SKM-1 treated with dmso at 0.1 percent for 144 hours (cell line): Measurements from ENCODE around the gene PHYH.

Source experiments
- DNase-seq: peaks from one replicate; lab custom pipeline; 2025; ENCODE audit not compliant: unreplicated experiment; lab: John Stamatoyannopoulos, UW

PHYH gene

DNA sequence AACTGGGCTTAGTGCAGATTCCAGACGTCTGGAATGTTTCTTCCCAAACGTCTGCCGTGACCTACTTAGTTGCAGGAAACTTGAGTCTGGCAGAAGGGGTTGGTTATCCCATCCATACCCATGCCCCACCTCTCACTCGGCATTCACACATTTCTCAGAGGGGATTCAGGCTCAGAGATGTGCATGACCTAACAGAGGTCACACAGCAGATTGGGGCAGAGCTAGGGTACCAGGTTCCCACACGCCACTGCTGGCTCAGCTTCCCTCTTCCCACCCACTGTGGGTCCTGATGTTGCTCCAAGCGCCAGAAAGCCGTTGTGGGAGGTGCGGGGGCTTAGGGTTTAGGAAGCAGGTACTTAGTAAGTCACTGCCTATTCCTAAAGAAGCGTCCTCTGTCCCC, 68.7 kb downstream of the PHYH start:
- DNase-seq = no peak
